Rectal smooth muscle tissue (tissue), 1 donor: ENCODE results near the gene TCF4.

Experiments
- H3K27ac ChIP-seq: one replicate; pipeline ENCODE4 v1.7.0; 2013; ENCODE audit warnings: low read depth, low read length, inconsistent platforms
- H3K27me3 ChIP-seq: one replicate; pipeline ENCODE4 v1.7.0; 2013; ENCODE audit warnings: low read length; ENCODE audit not compliant: control insufficient read depth, insufficient read depth
- H3K36me3 ChIP-seq: one replicate; pipeline ENCODE4 v1.7.0; 2013; ENCODE audit warnings: low read length; ENCODE audit not compliant: control insufficient read depth, insufficient read depth
- H3K4me1 ChIP-seq: one replicate; pipeline ENCODE4 v1.7.0; 2013; ENCODE audit warnings: low read length; ENCODE audit not compliant: control insufficient read depth, insufficient read depth
- H3K4me3 ChIP-seq: one replicate; pipeline ENCODE4 v1.7.0; 2013; ENCODE audit warnings: low read length
- H3K9ac ChIP-seq: one replicate; pipeline ENCODE4 v1.7.0; 2013; ENCODE audit warnings: low read length

The TCF4 gene

DNA sequence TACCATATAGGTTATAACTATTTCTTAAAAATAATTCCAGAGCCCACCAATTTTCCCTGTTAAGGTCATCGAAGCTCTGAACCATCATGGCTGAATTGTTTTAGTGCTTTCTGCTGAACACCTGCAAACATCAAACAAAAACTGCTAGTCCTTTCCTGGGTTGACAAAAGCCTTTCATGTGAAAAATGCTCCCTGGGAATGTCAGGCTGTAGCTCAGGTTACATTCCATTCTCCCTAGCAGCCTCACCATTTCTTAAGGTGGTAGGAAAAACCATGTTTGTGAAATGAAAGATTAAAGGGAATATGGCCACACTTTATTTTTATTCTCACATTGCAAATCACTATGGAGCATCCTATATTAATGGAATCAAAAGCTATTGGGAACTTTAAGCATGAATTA, 5.7 kb downstream of the TCF4 start:
- peaks cover 15% of the 10 kb centered on the region for H3K4me1 ChIP-seq
- H3K27me3 ChIP-seq, result no peaks in the 10 kb centered on the region
- H3K27ac ChIP-seq, result no peak overlapping the region
- H3K9ac ChIP-seq, result no peak overlapping the region
- no peak overlapping the region for H3K4me3 ChIP-seq
- H3K36me3 ChIP-seq, result no peaks in the 10 kb centered on the region

DNA sequence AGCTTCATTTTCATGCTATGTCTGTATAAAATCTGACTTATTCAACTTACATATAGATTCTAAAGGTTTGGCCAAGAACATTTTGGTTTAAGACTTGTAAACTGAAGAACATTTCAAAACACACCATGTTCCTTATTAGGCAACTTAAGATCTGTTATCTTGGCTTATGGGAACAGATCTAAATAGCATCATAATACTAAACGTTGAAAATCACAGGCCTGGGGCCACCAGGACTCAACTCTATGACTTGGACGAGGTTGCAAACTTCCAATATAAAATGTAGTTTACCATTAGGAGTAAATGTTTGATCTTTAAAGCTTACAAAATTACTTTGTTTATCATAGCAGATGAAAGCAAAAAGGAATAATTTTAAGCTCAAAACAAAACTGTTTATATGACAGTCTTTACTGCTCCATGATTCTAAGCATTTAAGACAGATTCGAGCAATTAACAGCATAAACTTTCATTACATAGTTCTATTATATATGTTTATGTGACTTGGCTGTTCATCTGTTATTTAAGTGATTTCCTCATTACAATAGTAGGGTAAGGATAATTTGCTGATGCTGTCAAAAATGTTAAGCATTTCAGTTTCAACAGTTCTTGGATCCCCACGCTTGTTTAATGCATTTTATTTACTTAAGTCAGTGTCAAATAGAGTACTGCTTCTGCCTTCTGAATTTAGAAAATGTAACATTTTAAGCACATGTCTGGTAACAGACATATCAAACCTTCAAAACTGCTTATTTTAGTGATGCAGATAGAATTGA, 8.3 kb downstream of the TCF4 start:
- H3K36me3 ChIP-seq, result no peaks in the 10 kb centered on the region
- H3K4me1 ChIP-seq, result peaks cover 9% of the 10 kb centered on the region
- H3K27ac ChIP-seq, result no peak overlapping the region
- no peak overlapping the region for H3K4me3 ChIP-seq
- no peak overlapping the region for H3K9ac ChIP-seq
- H3K27me3 ChIP-seq, result no peaks in the 10 kb centered on the region

DNA sequence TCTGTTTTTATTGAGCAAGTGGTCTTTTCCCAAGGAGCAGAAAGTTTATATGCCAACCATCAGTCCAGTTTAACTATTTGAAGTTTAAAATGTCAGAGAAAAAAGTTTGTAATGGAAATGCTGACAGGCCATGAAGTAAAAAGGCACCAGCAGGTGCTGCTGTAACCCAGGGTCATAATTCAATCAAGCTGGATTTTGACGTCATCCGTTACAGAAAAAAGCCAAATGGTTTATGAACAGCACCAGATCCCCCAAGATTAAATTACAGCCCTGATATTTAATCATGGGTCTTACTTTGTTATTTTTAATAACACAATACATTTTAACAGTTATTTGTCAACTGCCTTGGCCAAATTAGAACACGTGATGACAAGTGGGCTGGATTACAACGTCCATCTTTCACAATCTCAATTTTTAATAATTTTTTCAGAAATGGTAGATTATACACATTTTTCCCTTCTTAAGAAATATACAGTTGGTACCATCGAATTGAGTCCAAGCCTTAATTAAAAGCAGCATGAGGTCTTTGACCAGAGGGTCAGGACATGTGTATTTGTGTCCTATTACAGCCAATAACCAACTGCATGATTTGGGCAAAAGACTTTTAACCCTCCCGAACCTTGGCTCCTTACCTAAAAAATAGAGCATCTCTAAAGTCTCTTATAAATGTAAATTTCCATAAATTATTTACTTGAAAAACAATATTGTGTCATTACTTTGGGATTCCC, 10.0 kb downstream of the TCF4 start:
- Histone ChIP-seq H3K27ac (no peak overlapping the region), H3K4me1 (peaks cover 6% of the 10 kb centered on the region), H3K4me3 (no peak overlapping the region), H3K36me3 (no peaks in the 10 kb centered on the region), H3K9ac (no peak overlapping the region), H3K27me3 (no peaks in the 10 kb centered on the region)

DNA sequence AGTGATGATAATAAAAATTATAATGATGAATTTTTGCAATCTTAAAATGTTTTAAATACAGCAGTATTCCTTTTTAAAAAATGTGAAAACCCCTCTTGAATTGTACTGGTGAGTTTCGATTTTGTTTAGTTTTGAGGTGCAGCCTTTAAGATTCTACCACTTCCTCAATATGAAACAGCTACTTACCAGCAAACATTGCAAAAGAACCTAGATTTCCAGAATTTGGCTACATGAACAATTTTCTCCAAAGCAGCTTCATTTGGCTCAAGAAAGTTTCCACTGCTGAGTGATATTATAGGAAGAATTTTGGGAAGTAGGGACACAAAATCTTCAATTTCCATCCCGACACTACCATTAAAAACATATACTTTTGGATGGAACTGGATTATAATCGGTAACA, 12.0 kb downstream of the TCF4 start:
- no peak overlapping the region for H3K27ac ChIP-seq
- no peak overlapping the region for H3K4me3 ChIP-seq
- H3K36me3 ChIP-seq, result no peaks in the 10 kb centered on the region
- H3K9ac ChIP-seq, result no peak overlapping the region
- H3K4me1 ChIP-seq, result peaks cover 4% of the 10 kb centered on the region
- H3K27me3 ChIP-seq, result no peaks in the 10 kb centered on the region

DNA sequence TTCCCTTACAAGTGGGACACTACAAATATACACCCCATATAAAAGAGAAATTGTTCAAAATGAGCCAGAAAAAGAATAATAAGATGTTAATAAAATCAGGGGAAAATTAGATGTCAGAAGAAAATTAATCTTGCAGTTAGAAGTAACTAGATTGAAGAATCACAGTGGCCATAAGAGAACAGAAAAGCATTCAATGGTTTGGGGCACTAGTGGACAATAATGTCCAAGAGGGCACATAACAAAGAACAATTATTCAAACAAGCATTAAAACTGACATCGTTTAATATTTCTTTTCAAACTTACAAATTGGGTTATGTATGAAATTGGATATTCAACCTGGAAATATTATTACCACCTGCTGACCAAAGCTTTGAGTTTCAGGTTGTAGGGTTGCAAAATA, 12.9 kb downstream of the TCF4 start:
- H3K4me3 ChIP-seq, result no peak overlapping the region
- no peak overlapping the region for H3K27ac ChIP-seq
- H3K36me3 ChIP-seq, result no peaks in the 10 kb centered on the region
- H3K4me1 ChIP-seq, result peaks cover 4% of the 10 kb centered on the region
- H3K27me3 ChIP-seq, result no peaks in the 10 kb centered on the region
- H3K9ac ChIP-seq, result no peak overlapping the region

DNA sequence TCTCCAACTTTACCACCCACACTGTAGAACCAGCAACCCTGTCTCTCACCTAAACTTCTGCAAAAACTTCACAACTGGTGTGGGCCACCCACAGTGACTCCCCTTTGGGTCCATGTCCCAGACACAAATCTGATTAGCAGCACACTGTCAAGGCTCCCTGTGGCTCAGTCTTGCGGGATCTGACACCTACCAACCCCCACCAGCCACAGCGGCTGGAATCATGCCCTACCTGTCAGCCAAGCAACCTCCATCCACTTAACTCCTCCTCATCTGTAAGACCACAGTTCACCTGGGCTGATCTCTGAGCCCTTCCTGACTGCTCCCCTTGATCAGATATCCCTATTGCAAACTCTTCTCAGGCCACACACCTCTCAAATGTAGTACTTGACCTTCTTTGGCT, 14.6 kb downstream of the TCF4 start:
- Histone ChIP-seq H3K27me3 (no peaks in the 10 kb centered on the region), H3K4me3 (no peak overlapping the region), H3K36me3 (no peaks in the 10 kb centered on the region), H3K9ac (no peak overlapping the region), H3K4me1 (no peaks in the 10 kb centered on the region), H3K27ac (no peak overlapping the region)

DNA sequence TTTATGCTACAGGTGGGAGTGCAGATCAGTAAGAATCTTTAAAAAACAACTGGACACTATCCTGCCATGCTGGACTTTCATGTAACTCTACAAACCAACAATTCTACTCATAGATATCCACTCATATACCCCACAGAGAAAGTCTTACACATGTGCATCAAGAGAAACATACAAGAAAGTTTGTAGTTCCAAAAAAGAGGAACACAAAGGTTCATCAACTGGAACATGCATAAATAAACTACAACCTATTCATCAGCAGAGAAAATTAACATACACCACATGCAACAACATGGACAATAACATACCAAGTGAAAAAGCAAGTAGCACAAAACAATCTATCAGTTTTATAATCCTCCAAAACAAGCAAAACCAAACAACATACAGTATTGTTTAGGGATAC, 17.0 kb downstream of the TCF4 start:
- Histone ChIP-seq H3K27ac (no peak overlapping the region), H3K27me3 (no peaks in the 10 kb centered on the region), H3K9ac (no peak overlapping the region), H3K4me1 (no peaks in the 10 kb centered on the region), H3K36me3 (no peaks in the 10 kb centered on the region), H3K4me3 (no peak overlapping the region)

DNA sequence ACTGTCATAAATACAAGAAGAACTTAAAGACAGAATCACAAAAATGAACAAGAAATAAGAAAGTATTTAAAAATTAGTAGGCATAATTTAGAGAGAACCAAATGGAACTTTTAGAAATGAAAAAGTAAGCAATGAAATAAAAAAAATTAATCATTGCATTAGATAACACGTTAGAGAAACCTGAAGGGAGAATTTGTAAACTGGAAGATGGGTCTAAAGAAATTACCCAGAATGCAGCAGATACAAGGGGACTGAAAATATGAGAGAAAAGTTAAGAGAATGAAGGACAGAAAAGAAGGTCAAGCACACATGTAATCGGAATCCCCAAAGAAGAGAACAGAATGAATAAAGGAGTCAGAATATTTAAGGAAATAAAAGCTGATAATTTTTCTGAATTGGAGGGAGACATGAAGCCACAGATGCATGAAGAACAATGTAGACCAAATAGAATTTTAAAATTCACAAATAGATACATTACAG, 21.5 kb downstream of the TCF4 start:
- H3K27me3 ChIP-seq, result no peaks in the 10 kb centered on the region
- H3K4me3 ChIP-seq, result no peak overlapping the region
- no peak overlapping the region for H3K9ac ChIP-seq
- no peak overlapping the region for H3K27ac ChIP-seq
- H3K36me3 ChIP-seq, result no peaks in the 10 kb centered on the region
- no peaks in the 10 kb centered on the region for H3K4me1 ChIP-seq

DNA sequence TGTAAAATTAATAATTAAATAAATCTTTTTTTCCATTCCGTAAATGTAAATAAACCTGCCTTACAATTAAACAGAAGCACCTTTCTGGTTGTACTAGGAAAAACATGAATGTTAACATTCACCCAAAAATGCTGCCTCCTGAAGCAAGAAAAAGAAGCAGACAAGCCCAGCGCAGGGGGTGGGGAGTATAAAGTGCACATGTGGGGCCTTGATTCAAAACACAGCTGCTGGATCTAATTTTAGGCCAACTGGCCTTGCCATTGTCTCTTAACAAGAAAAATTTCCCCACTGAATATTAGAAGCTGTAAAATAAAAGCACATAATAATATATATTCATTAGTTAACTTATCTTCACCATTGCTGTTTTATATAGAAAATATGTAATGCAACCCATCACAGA, 28.3 kb downstream of the TCF4 start:
- no peak overlapping the region for H3K9ac ChIP-seq
- no peak overlapping the region for H3K4me3 ChIP-seq
- H3K4me1 ChIP-seq, result no peaks in the 10 kb centered on the region
- H3K36me3 ChIP-seq, result no peaks in the 10 kb centered on the region
- no peaks in the 10 kb centered on the region for H3K27me3 ChIP-seq
- H3K27ac ChIP-seq, result no peak overlapping the region

DNA sequence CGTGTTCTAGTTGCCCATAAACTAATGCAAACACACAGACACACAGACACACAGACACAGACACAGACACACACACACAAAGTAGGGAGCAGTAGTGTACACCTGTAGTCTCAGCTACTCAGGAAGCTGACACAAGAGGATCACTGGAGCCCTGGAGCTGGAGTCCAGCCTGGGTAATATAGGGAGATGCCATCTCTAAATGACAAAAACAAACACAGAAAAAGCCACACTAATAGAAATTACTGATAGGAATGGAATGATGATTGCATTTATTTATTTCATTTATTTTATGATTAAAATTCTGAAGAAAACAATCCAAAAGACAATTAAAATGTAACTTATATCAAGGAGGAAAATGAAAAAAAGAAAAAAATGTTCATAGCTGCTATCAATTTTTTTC, 30.8 kb downstream of the TCF4 start:
- H3K4me1 ChIP-seq, result no peaks in the 10 kb centered on the region
- H3K9ac ChIP-seq, result no peak overlapping the region
- H3K36me3 ChIP-seq, result no peaks in the 10 kb centered on the region
- no peak overlapping the region for H3K4me3 ChIP-seq
- no peaks in the 10 kb centered on the region for H3K27me3 ChIP-seq
- H3K27ac ChIP-seq, result no peak overlapping the region

DNA sequence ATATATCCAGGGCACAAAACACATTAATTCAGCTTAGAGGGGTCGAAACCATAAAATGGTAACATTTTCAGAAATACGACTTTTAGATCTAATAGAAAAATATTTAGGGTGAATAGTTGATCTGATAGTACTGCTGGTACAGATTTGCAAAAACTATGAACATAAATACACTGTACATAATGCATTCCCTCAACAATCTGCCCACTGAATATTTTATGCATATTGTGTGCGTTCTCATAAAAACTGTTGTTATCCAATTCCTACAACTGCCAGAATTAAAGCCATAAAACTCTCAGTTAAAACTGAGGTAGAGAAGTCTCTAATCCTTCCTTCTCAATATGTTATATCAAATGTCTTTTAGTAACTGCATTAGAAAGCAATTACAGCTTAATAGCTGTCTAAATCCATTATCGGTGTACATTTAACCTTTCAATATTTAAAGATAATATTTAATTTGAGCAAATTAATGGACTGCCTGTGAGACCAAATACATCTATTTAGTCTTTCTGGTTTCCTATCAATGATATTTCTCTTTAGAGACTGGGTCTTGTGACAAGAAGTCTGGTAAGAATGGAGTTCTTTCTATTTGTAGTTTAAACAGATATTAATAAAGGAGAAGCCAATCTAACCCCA, 32.5 kb downstream of the TCF4 start:
- no peak overlapping the region for H3K4me3 ChIP-seq
- no peaks in the 10 kb centered on the region for H3K4me1 ChIP-seq
- no peak overlapping the region for H3K27ac ChIP-seq
- H3K9ac ChIP-seq, result no peak overlapping the region
- H3K27me3 ChIP-seq, result no peaks in the 10 kb centered on the region
- no peaks in the 10 kb centered on the region for H3K36me3 ChIP-seq

DNA sequence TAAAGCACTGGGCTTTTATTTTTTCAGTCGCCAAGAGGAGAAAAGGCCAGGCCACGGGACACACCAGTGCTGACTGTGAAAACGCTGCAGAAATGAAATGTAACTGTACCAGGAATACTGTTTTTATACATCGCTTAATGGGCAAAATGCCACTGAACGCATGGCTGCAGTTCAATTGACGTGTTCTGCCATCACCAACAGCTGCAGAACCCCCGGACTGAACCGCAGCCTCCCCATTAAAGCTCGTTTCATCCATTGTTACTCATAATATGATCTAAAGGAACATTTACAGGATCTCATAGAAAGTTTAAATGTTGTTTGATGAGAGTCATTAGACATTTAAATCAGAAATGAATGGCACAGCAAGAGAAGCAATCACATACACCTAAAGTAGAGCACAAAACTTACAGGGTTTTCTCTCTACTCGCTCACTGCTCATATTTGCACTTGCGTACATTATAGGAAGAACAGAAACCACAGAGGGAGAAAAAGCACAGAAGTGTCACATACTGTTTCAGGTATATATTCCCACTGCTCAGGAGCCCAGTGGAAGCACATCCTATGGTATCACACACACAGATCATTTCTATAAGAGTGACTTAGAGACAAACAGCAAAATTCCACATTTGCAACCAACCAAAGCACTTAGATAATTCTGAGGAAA, 35.3 kb downstream of the TCF4 start:
- no peak overlapping the region for H3K27ac ChIP-seq
- no peak overlapping the region for H3K4me3 ChIP-seq
- no peak overlapping the region for H3K9ac ChIP-seq
- no peaks in the 10 kb centered on the region for H3K36me3 ChIP-seq
- H3K27me3 ChIP-seq, result no peaks in the 10 kb centered on the region
- H3K4me1 ChIP-seq, result no peaks in the 10 kb centered on the region
